ENCODE results near the gene FAM184A. TPM values are rescaled to one million over a fixed set of nuclear protein-coding genes. Genes with fewer than 3 reads are reported as not detected.

The FAM184A gene
- total and polyA plus RNA-seq, 2 of the 8 experiments (the other 6 are each of a cell fraction or from before 2014, with no cell fraction given), result 6.3 to 11.3 TPM

DNA sequence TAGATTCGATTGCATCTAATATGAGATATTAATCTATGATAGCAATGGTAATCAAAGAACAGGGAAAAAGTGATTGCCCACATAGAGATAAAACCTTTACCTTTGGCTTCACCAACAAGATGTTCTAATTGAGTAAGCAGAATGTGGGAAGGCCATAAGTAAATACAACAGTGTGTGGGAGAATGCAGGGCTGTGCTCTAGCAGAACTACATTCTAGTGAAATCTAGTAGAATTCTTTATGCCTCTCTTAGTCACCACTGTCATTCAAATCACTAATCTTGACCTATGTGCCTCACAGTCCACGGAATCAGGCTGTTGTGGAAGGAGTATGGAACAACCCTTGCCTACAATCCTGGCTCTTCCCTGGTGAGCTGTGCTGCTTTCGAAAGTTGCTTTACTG, 113.1 kb downstream of the FAM184A start (continued):
- TF ChIP-seq, protein P1, sequence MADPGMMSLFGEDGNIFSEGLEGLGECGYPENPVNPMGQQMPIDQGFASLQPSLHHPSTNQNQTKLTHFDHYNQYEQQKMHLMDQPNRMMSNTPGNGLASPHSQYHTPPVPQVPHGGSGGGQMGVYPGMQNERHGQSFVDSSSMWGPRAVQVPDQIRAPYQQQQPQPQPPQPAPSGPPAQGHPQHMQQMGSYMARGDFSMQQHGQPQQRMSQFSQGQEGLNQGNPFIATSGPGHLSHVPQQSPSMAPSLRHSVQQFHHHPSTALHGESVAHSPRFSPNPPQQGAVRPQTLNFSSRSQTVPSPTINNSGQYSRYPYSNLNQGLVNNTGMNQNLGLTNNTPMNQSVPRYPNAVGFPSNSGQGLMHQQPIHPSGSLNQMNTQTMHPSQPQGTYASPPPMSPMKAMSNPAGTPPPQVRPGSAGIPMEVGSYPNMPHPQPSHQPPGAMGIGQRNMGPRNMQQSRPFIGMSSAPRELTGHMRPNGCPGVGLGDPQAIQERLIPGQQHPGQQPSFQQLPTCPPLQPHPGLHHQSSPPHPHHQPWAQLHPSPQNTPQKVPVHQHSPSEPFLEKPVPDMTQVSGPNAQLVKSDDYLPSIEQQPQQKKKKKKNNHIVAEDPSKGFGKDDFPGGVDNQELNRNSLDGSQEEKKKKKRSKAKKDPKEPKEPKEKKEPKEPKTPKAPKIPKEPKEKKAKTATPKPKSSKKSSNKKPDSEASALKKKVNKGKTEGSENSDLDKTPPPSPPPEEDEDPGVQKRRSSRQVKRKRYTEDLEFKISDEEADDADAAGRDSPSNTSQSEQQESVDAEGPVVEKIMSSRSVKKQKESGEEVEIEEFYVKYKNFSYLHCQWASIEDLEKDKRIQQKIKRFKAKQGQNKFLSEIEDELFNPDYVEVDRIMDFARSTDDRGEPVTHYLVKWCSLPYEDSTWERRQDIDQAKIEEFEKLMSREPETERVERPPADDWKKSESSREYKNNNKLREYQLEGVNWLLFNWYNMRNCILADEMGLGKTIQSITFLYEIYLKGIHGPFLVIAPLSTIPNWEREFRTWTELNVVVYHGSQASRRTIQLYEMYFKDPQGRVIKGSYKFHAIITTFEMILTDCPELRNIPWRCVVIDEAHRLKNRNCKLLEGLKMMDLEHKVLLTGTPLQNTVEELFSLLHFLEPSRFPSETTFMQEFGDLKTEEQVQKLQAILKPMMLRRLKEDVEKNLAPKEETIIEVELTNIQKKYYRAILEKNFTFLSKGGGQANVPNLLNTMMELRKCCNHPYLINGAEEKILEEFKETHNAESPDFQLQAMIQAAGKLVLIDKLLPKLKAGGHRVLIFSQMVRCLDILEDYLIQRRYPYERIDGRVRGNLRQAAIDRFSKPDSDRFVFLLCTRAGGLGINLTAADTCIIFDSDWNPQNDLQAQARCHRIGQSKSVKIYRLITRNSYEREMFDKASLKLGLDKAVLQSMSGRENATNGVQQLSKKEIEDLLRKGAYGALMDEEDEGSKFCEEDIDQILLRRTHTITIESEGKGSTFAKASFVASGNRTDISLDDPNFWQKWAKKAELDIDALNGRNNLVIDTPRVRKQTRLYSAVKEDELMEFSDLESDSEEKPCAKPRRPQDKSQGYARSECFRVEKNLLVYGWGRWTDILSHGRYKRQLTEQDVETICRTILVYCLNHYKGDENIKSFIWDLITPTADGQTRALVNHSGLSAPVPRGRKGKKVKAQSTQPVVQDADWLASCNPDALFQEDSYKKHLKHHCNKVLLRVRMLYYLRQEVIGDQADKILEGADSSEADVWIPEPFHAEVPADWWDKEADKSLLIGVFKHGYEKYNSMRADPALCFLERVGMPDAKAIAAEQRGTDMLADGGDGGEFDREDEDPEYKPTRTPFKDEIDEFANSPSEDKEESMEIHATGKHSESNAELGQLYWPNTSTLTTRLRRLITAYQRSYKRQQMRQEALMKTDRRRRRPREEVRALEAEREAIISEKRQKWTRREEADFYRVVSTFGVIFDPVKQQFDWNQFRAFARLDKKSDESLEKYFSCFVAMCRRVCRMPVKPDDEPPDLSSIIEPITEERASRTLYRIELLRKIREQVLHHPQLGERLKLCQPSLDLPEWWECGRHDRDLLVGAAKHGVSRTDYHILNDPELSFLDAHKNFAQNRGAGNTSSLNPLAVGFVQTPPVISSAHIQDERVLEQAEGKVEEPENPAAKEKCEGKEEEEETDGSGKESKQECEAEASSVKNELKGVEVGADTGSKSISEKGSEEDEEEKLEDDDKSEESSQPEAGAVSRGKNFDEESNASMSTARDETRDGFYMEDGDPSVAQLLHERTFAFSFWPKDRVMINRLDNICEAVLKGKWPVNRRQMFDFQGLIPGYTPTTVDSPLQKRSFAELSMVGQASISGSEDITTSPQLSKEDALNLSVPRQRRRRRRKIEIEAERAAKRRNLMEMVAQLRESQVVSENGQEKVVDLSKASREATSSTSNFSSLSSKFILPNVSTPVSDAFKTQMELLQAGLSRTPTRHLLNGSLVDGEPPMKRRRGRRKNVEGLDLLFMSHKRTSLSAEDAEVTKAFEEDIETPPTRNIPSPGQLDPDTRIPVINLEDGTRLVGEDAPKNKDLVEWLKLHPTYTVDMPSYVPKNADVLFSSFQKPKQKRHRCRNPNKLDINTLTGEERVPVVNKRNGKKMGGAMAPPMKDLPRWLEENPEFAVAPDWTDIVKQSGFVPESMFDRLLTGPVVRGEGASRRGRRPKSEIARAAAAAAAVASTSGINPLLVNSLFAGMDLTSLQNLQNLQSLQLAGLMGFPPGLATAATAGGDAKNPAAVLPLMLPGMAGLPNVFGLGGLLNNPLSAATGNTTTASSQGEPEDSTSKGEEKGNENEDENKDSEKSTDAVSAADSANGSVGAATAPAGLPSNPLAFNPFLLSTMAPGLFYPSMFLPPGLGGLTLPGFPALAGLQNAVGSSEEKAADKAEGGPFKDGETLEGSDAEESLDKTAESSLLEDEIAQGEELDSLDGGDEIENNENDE (IDR thresholded peaks at IDR 0.05; ENCODE audit: insufficient replicate concordance, low read length), result no peak
- no peak for TF ChIP-seq POLR2AphosphoS5 (IDR thresholded peaks at IDR 0.05; ENCODE audit: low read depth, low read length)
- no peak for TF ChIP-seq RFX5 (IDR thresholded peaks at IDR 0.05; ENCODE audit: borderline replicate concordance, low read depth, low read length)
- TF ChIP-seq EZH2 (IDR thresholded peaks at IDR 0.05; ENCODE audit: low read depth, low read length, severe bottlenecking), result no peak
- TF ChIP-seq KDM1A (IDR thresholded peaks at IDR 0.05; ENCODE audit: borderline replicate concordance, low read length), result no peak
- TF ChIP-seq CBX8 (IDR thresholded peaks at IDR 0.05; ENCODE audit: borderline replicate concordance, low read depth, low read length), result no peak
- TF ChIP-seq ZNF274 (IDR thresholded peaks at IDR 0.05; ENCODE audit: borderline replicate concordance, extremely low read depth, low read length), result no peak
- TF ChIP-seq RNF2 (IDR thresholded peaks at IDR 0.05; ENCODE audit: borderline replicate concordance, low read depth, low read length, missing control alignments, poor library complexity, severe bottlenecking), result no peak
